ENCODE data around the gene NFKBIL1. TPM values are rescaled to one million over a fixed set of nuclear protein-coding genes. Genes with fewer than 3 reads are reported as not detected.

Gene NFKBIL1
- total and polyA plus RNA-seq, 10 of the 15 experiments (the other 5 are each of a cell fraction or from before 2014, with no cell fraction given): 0.19 to 15.1 (median 7.0) TPM

- TF ChIP-seq IRF3 (IDR thresholded peaks at IDR 0.05): no peak
- TF ChIP-seq MEF2A (IDR thresholded peaks at IDR 0.05; ENCODE audit: insufficient read depth, low read depth, low read length): no peak
- TF ChIP-seq EZH2 (IDR thresholded peaks at IDR 0.05; ENCODE audit: borderline replicate concordance, control insufficient read depth, low read depth, low read length): no peak
- peak; percentile 67; the same call in 1 of the 2 replicates for TF ChIP-seq GATAD2B (conservative IDR thresholded peaks at IDR 0.05; ENCODE audit: low read depth)
- TF ChIP-seq ASH2L (IDR thresholded peaks at IDR 0.05; ENCODE audit: borderline replicate concordance, low read depth): no peak
- TF ChIP-seq USF1 (IDR thresholded peaks at IDR 0.05; ENCODE audit: borderline replicate concordance, extremely low read length, insufficient read depth, low read depth, low read length): no peak
- TF ChIP-seq, protein P1, sequence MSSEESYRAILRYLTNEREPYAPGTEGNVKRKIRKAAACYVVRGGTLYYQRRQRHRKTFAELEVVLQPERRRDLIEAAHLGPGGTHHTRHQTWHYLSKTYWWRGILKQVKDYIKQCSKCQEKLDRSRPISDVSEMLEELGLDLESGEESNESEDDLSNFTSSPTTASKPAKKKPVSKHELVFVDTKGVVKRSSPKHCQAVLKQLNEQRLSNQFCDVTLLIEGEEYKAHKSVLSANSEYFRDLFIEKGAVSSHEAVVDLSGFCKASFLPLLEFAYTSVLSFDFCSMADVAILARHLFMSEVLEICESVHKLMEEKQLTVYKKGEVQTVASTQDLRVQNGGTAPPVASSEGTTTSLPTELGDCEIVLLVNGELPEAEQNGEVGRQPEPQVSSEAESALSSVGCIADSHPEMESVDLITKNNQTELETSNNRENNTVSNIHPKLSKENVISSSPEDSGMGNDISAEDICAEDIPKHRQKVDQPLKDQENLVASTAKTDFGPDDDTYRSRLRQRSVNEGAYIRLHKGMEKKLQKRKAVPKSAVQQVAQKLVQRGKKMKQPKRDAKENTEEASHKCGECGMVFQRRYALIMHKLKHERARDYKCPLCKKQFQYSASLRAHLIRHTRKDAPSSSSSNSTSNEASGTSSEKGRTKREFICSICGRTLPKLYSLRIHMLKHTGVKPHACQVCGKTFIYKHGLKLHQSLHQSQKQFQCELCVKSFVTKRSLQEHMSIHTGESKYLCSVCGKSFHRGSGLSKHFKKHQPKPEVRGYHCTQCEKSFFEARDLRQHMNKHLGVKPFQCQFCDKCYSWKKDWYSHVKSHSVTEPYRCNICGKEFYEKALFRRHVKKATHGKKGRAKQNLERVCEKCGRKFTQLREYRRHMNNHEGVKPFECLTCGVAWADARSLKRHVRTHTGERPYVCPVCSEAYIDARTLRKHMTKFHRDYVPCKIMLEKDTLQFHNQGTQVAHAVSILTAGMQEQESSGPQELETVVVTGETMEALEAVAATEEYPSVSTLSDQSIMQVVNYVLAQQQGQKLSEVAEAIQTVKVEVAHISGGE (CRISPR knock-in tag; IDR thresholded peaks at IDR 0.05): no peak
- no peak for TF ChIP-seq EGR1 (IDR thresholded peaks at IDR 0.05; ENCODE audit: borderline replicate concordance in 1 of 2, low read depth in 2 of 2, low read length in 2 of 2)
- TF ChIP-seq RUNX3 (IDR thresholded peaks at IDR 0.05; ENCODE audit: low read length): no peak
- TF ChIP-seq, protein P2, sequence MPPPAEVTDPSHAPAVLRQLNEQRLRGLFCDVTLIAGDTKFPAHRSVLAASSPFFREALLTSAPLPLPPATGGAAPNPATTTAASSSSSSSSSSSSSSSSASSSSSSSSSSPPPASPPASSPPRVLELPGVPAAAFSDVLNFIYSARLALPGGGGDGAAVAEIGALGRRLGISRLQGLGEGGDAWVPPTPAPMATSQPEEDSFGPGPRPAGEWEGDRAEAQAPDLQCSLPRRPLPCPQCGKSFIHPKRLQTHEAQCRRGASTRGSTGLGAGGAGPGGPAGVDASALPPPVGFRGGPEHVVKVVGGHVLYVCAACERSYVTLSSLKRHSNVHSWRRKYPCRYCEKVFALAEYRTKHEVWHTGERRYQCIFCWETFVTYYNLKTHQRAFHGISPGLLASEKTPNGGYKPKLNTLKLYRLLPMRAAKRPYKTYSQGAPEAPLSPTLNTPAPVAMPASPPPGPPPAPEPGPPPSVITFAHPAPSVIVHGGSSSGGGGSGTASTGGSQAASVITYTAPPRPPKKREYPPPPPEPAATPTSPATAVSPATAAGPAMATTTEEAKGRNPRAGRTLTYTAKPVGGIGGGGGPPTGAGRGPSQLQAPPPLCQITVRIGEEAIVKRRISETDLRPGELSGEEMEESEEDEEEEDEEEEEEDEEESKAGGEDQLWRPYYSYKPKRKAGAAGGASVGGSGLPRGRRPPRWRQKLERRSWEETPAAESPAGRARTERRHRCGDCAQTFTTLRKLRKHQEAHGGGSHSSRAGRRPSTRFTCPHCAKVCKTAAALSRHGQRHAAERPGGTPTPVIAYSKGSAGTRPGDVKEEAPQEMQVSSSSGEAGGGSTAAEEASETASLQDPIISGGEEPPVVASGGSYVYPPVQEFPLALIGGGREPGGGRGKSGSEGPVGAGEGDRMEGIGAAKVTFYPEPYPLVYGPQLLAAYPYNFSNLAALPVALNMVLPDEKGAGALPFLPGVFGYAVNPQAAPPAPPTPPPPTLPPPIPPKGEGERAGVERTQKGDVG (CRISPR knock-in tag; IDR thresholded peaks at IDR 0.05): no peak
- no peak for TF ChIP-seq E2F8 (IDR thresholded peaks at IDR 0.05; ENCODE audit: low read depth, partially characterized antibody)
- TF ChIP-seq, protein P3, sequence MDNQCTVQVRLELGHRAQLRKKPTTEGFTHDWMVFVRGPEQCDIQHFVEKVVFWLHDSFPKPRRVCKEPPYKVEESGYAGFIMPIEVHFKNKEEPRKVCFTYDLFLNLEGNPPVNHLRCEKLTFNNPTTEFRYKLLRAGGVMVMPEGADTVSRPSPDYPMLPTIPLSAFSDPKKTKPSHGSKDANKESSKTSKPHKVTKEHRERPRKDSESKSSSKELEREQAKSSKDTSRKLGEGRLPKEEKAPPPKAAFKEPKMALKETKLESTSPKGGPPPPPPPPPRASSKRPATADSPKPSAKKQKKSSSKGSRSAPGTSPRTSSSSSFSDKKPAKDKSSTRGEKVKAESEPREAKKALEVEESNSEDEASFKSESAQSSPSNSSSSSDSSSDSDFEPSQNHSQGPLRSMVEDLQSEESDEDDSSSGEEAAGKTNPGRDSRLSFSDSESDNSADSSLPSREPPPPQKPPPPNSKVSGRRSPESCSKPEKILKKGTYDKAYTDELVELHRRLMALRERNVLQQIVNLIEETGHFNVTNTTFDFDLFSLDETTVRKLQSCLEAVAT (IDR thresholded peaks at IDR 0.05): peak; percentile 90
- TF ChIP-seq CBX5 (IDR thresholded peaks at IDR 0.05; ENCODE audit: low read depth): no peak
- TF ChIP-seq MTA2 (IDR thresholded peaks at IDR 0.05; ENCODE audit: low read depth): peak; percentile 18; the same call in 1 of the 2 replicates
Measured at GRCh38 chr6:31572041-31572911, 24.9 kb downstream of the NFKBIL1 start, which contains the start of gene LTA (continued).
